Ectodermal cell (in vitro differentiated cells): ENCODE measurements around the gene STAG1.
"Not testable (repeated sequence)": the region's sequence is repeated elsewhere in the genome, so short reads cannot be mapped to it uniquely, and the experiment has no call there.

Experiments used
- H3K27ac ChIP-seq: 2 replicates; pipeline ENCODE4 v1.7.0; 2013; ENCODE audit warnings: mild to moderate bottlenecking, low read depth, low read length; ENCODE audit not compliant: insufficient read depth, poor library complexity, severe bottlenecking
- H3K27me3 ChIP-seq: 2 replicates; pipeline ENCODE4 v1.7.0; 2013; ENCODE audit warnings: mild to moderate bottlenecking, low read length; ENCODE audit not compliant: insufficient read depth, control insufficient read depth, poor library complexity, severe bottlenecking
- H3K36me3 ChIP-seq: one replicate; pipeline ENCODE4 v1.7.0; 2013; ENCODE audit warnings: low read length; ENCODE audit not compliant: control insufficient read depth, insufficient read depth
- H3K4me1 ChIP-seq: one replicate; pipeline ENCODE4 v1.7.0; 2013; ENCODE audit warnings: low read length; ENCODE audit not compliant: control insufficient read depth, insufficient read depth
- H3K4me3 ChIP-seq: 2 replicates; pipeline ENCODE4 v1.7.0; 2013; ENCODE audit warnings: low read depth, low read length, control low read depth; ENCODE audit not compliant: insufficient read depth
- H3K9me3 ChIP-seq: 2 replicates; pipeline ENCODE4 v1.7.0; 2013; ENCODE audit warnings: mild to moderate bottlenecking, low read length, moderate library complexity; ENCODE audit not compliant: control insufficient read depth
- whole genome bisulfite sequencing, 2 experiments: methylation state at CpG; one replicate each; pipeline ENCODE4 v1.1.7; 2013; ENCODE audit warnings: missing lambda C conversion rate in 2 of 2; 5-methylcytosine and 5-hydroxymethylcytosine counted together

Gene STAG1

GRCh38 chr3:136634821-136635220, 117.4 kb downstream of the STAG1 start:
- H3K4me3 ChIP-seq: no peak overlapping the region
- H3K27ac ChIP-seq: no peak overlapping the region
- no peaks in the 10 kb centered on the region for H3K9me3 ChIP-seq
- no peaks in the 10 kb centered on the region for H3K4me1 ChIP-seq
- no peaks in the 10 kb centered on the region for H3K27me3 ChIP-seq
- no peaks in the 10 kb centered on the region for H3K36me3 ChIP-seq
- WGBS, 2 experiments: 91% methylated on average over 3 to 4 of the region's 4 CpGs

DNA sequence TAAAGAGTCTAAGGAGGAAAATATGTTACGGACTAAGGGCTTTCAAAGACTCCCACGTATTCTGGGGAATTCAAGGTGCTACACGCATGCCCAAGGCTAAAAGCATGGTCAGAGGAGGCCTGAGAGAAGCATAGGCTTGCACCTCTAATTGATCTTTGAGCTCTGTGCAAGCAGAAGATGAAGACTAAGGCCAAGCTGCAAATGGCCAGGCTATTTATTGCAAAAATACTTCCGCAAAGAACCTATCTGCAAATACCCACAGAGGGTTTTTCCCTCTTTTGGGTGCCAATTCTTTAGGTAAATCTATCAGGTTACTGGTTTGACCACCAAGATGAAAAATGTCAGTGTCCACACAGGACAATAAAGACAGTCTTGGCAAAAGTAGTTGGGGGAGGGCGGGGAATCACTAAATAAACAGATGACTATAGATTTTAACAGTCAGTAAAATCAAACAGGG, 119.5 kb downstream of the STAG1 start:
- H3K27me3 ChIP-seq: no peaks in the 10 kb centered on the region
- H3K36me3 ChIP-seq: no peaks in the 10 kb centered on the region
- H3K4me1 ChIP-seq: no peaks in the 10 kb centered on the region
- no peak overlapping the region for H3K4me3 ChIP-seq
- 90 to 91% methylated on average over 4 to 5 of the region's 5 CpGs for WGBS, 2 experiments
- no peak overlapping the region for H3K27ac ChIP-seq
- H3K9me3 ChIP-seq: no peaks in the 10 kb centered on the region

GRCh38 chr3:136631424-136631823, 120.8 kb downstream of the STAG1 start:
- Histone ChIP-seq H3K36me3 (no peaks in the 10 kb centered on the region), H3K4me1 (no peaks in the 10 kb centered on the region), H3K27me3 (no peaks in the 10 kb centered on the region), H3K27ac (no peak overlapping the region), H3K4me3 (no peak overlapping the region), H3K9me3 (no peaks in the 10 kb centered on the region)
- WGBS, 2 experiments: 87 to 92% methylated on average over 4 to 5 of the region's 5 CpGs

DNA sequence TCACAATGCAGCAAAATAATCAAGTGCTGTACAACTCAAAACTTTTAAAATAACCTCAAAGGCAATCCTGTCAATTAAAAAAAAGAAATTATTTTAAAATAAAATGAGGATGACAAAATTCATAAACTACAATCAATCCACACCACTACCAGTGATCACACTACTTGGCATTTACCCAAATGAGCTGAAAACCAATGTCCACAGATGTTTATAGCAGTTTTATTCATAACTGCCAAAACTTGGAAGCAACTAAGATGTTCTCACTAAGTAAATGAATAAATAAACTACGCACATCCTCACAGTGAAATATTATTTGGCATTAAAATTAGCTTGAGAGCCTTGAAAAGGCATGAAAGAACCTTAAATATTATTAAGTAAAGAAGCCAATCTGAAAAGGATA, 121.3 kb downstream of the STAG1 start:
- H3K36me3 ChIP-seq: no peaks in the 10 kb centered on the region
- H3K4me1 ChIP-seq: no peaks in the 10 kb centered on the region
- no peaks in the 10 kb centered on the region for H3K27me3 ChIP-seq
- WGBS, 2 experiments: no CpG with 5 or more reads among the region's 1 CpG
- no peak overlapping the region for H3K27ac ChIP-seq
- no peaks in the 10 kb centered on the region for H3K9me3 ChIP-seq
- no peak overlapping the region for H3K4me3 ChIP-seq

- Histone ChIP-seq H3K27me3 (no peaks in the 10 kb centered on the region), H3K4me1 (no peaks in the 10 kb centered on the region), H3K9me3 (no peaks in the 10 kb centered on the region), H3K27ac (no peak overlapping the region), H3K4me3 (no peak overlapping the region), H3K36me3 (no peaks in the 10 kb centered on the region)
- WGBS, 2 experiments: 97 to 100% methylated on average over 3 of the region's 3 CpGs
These were observed 125.7 kb downstream of the STAG1 start for GRCh38 chr3:136626493-136626892.

- Histone ChIP-seq H3K9me3 (no peaks in the 10 kb centered on the region), H3K27me3 (no peaks in the 10 kb centered on the region), H3K27ac (no peak overlapping the region), H3K4me3 (no peak overlapping the region), H3K4me1 (no peaks in the 10 kb centered on the region), H3K36me3 (no peaks in the 10 kb centered on the region)
- WGBS, 2 experiments: 91 to 94% methylated on average over 4 of the region's 4 CpGs
These were observed 127.0 kb downstream of the STAG1 start for GRCh38 chr3:136624894-136625815.

DNA sequence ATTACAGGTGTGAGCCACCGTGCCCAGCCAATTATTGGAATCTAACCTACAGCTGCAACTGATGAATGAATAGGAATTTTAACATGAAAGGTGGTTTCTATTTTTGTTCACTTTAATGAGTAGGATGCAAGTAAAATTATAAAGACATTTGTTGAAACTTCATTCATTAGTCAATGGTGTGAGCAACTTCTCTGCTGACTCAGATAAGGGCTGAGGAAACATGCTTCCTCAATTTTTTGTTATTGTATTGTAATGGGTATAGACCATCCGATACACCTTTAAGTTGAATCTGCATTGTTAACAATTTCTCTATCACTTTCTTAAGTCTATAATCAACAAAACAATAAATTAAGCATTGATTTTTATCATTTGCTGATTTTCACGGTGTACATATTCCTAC, 127.8 kb downstream of the STAG1 start:
- Histone ChIP-seq H3K27ac (no peak overlapping the region), H3K4me3 (no peak overlapping the region), H3K4me1 (no peaks in the 10 kb centered on the region), H3K9me3 (no peaks in the 10 kb centered on the region), H3K27me3 (no peaks in the 10 kb centered on the region), H3K36me3 (no peaks in the 10 kb centered on the region)
- 90 to 96% methylated on average over 3 of the region's 3 CpGs for WGBS, 2 experiments

GRCh38 chr3:136621628-136622027, 130.6 kb downstream of the STAG1 start:
- Histone ChIP-seq H3K27me3 (no peaks in the 10 kb centered on the region), H3K9me3 (no peaks in the 10 kb centered on the region), H3K36me3 (no peaks in the 10 kb centered on the region), H3K27ac (no peak overlapping the region), H3K4me1 (no peaks in the 10 kb centered on the region), H3K4me3 (no peak overlapping the region)
- WGBS, 2 experiments: 100% methylated on average over 1 of the region's 2 CpGs; no CpG with 5 or more reads in 1 of the 2 experiments

DNA sequence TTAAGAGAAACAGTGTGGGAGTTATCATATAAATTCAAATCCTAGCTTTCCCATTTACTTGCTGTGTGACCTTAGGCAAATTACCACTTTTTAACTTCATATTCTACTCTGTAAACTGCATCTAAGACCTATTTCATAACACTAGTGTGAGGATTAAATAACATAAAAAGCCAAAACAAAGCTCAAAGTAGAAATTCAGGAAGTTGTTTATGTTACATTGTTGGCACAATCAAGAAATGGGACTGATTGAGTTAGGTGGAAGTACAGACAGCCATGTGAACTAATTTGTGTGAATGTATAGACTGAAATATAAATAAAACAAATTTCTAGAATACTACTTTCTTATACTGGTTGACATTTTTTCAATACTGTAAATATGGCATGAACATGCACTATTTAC, 131.7 kb downstream of the STAG1 start:
- H3K27me3 ChIP-seq: no peaks in the 10 kb centered on the region
- no peak overlapping the region for H3K4me3 ChIP-seq
- H3K4me1 ChIP-seq: no peaks in the 10 kb centered on the region
- no peaks in the 10 kb centered on the region for H3K36me3 ChIP-seq
- H3K27ac ChIP-seq: no peak overlapping the region
- H3K9me3 ChIP-seq: no peaks in the 10 kb centered on the region

GRCh38 chr3:136617969-136618525, 134.1 kb downstream of the STAG1 start:
- H3K9me3 ChIP-seq, H3K27me3 ChIP-seq, H3K4me3 ChIP-seq, H3K4me1 ChIP-seq, H3K36me3 ChIP-seq, H3K27ac ChIP-seq: not testable (repeated sequence)
- WGBS, 2 experiments: 81 to 87% methylated on average over 6 of the region's 6 CpGs
